Adipocyte (in vitro differentiated cells): ENCODE data around the gene COX17.

Experiments
- DNase-seq: peaks from one replicate; pipeline ENCODE4 v3.0.0-alpha.2; 2015; ENCODE audit warnings: low read depth
- H3K27me3 ChIP-seq: replicated peaks from 2 replicates; pipeline ENCODE4 v1.7.0; 2013; ENCODE audit warnings: mild to moderate bottlenecking, low read length, moderate library complexity; ENCODE audit not compliant: control insufficient read depth, insufficient read depth
- H3K36me3 ChIP-seq: 2 replicates; pipeline ENCODE4 v1.7.0; 2013; ENCODE audit warnings: low read length, mild to moderate bottlenecking, moderate library complexity; ENCODE audit not compliant: control insufficient read depth, insufficient read depth, severe bottlenecking
- H3K4me1 ChIP-seq: 2 replicates; pipeline ENCODE4 v1.7.0; 2013; ENCODE audit warnings: mild to moderate bottlenecking, low read length, moderate library complexity; ENCODE audit not compliant: control insufficient read depth, insufficient read depth
- H3K4me3 ChIP-seq: 2 replicates; pipeline ENCODE4 v1.7.0; 2013; ENCODE audit warnings: mild to moderate bottlenecking, low read length, moderate library complexity
- H3K9ac ChIP-seq: 2 replicates; pipeline ENCODE4 v1.7.0; 2013; ENCODE audit warnings: mild to moderate bottlenecking, low read length, moderate library complexity
- H3K9me3 ChIP-seq: 2 replicates; pipeline ENCODE4 v1.7.0; 2013; ENCODE audit warnings: mild to moderate bottlenecking, low read length, moderate library complexity; ENCODE audit not compliant: control insufficient read depth

The COX17 gene

DNA sequence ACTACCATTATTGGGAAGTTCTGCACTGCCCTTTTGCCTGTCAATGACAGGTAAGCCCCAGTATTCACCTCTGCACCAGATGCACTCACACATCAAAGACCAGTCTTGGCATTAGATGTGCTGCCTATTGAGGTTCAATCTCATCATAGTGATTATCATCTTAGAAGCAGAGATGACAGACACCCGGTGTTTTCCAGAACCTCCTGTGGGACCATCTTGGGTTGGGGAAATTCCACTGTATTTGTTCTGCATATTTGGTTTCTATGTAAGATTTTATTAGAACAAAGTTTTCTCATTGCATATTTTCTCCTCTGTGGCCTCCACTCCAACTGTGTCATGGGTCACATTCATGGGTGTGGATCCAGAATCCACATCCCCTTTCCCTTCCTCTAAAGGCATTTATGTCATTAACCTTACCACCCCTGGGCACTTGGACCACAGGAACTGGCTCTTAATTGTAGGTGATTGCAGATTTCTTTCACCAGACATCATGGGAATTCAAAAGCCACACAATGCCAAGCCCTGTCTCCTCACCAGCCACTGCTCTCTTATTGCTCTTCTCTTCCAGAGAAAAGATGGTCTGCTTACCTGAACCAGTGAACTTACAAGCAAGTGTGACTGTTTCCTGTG lies 48.3 kb downstream of the COX17 start:
- H3K36me3 ChIP-seq: no peaks in the 10 kb centered on the region
- no peaks in the 10 kb centered on the region for H3K9me3 ChIP-seq
- peak overlapping the region; percentile 43 for H3K9ac ChIP-seq
- H3K4me1 ChIP-seq: peaks cover 40% of the 10 kb centered on the region
- no peaks in the 10 kb centered on the region for H3K27me3 ChIP-seq
- peak; percentile 30 for DNase-seq
- H3K4me3 ChIP-seq: peak overlapping the region; percentile 23

GRCh38 chr3:119628390-119628789 lies 48.8 kb downstream of the COX17 start:
- DNase-seq: no peak
- Histone ChIP-seq H3K36me3 (no peaks in the 10 kb centered on the region), H3K9ac (no peak overlapping the region), H3K4me3 (peak overlapping the region; percentile 23), H3K4me1 (peaks cover 40% of the 10 kb centered on the region), H3K9me3 (no peaks in the 10 kb centered on the region), H3K27me3 (no peaks in the 10 kb centered on the region)

- H3K36me3 ChIP-seq: no peaks in the 10 kb centered on the region
- no peaks in the 10 kb centered on the region for H3K27me3 ChIP-seq
- no peak overlapping the region for H3K9ac ChIP-seq
- no peak overlapping the region for H3K4me3 ChIP-seq
- peaks cover 40% of the 10 kb centered on the region for H3K4me1 ChIP-seq
- no peaks in the 10 kb centered on the region for H3K9me3 ChIP-seq
- DNase-seq: no peak
Observed at GRCh38 chr3:119627461-119627860, 49.7 kb downstream of the COX17 start.

DNA sequence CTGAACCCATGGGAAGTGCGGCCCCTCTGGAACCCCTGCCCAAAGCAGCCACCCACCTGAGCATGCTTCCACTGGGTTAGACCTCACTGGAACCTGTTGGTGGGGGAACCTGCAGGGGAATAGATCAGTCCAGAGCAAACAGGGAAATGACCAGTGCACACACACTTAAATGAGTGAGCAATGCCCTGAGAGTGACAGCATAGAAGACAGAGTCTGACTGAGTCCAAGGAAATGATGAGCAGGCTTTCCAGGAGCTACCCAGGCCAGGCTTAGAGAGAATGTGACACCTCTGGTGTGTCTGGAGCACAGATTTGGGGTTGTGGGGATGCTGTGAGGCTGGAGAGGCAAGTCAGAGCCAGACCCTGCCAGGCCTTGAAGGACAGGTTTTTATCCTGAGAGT lies 51.0 kb downstream of the COX17 start:
- H3K4me3 ChIP-seq: no peak overlapping the region
- H3K4me1 ChIP-seq: peaks cover 35% of the 10 kb centered on the region
- no peaks in the 10 kb centered on the region for H3K27me3 ChIP-seq
- no peak for DNase-seq
- H3K9me3 ChIP-seq: no peaks in the 10 kb centered on the region
- H3K36me3 ChIP-seq: no peaks in the 10 kb centered on the region
- H3K9ac ChIP-seq: no peak overlapping the region

GRCh38 chr3:119625451-119626153 lies 51.6 kb downstream of the COX17 start:
- no peak overlapping the region for H3K9ac ChIP-seq
- no peaks in the 10 kb centered on the region for H3K27me3 ChIP-seq
- no peaks in the 10 kb centered on the region for H3K9me3 ChIP-seq
- peaks cover 30% of the 10 kb centered on the region for H3K4me1 ChIP-seq
- DNase-seq: no peak
- no peak overlapping the region for H3K4me3 ChIP-seq
- H3K36me3 ChIP-seq: no peaks in the 10 kb centered on the region

DNA sequence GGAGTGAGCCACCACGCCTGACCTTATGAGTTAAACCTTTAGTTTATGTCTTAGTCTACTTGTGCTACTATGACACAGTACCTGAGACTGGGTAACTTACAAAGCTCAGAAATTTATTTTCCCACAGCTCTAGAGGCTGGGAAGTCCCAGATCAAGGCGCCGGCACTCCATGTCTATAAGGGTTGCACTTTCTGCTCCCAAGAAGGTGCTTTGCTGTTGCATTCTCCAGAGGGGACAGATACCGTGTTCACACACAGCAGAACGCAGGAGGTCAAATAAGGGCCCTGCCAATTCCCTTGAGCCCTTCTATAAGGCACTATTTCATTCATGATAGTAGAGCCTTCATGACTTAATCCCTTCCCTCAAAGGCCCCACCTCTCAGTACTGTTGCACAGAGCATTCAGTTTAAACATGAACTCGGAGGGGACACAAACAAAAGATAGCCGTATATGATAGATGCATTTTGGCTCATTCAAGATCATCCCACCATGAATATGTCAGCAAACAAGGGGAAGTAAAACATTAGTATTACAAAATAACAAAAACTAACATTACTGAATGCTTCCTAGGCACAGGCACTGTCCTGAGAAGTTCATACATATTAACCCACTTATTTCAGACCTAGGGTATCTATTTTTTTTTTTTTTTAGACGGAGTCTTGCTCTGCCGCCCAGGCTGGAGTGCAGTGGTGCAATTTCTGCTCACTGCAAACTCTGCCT lies 53.0 kb downstream of the COX17 start:
- DNase-seq: no peak
- Histone ChIP-seq H3K27me3 (no peaks in the 10 kb centered on the region), H3K9me3 (no peaks in the 10 kb centered on the region), H3K4me1 (peaks cover 16% of the 10 kb centered on the region), H3K9ac (no peak overlapping the region), H3K36me3 (no peaks in the 10 kb centered on the region), H3K4me3 (no peak overlapping the region)

DNA sequence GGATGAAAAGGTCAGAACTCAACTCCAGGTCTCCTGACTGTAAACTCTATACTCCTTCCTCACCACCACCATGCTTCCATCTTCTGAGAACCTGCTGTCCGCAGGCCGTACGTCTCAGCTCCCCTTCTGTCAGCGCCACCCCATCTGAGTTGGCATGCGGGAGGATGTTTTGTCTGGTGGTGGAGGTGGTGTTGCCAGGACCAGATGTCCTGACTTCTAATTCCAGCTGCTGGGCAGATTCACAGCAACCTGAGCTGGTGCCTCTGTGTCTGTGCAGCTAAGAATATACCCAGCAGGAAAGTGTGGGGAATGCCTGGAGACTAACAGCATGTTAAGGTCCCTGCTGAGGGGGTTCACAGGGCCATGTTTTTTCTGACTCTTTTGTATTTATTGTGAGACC lies 56.3 kb downstream of the COX17 start:
- Histone ChIP-seq H3K4me1 (no peaks in the 10 kb centered on the region), H3K9ac (no peak overlapping the region), H3K27me3 (no peaks in the 10 kb centered on the region), H3K4me3 (no peak overlapping the region), H3K36me3 (no peaks in the 10 kb centered on the region), H3K9me3 (no peaks in the 10 kb centered on the region)
- DNase-seq: no peak
